HEK293 (cell line): ENCODE data around the gene ITGA2.

ENCODE experiments used
- CTCF ChIP-seq: fragments of 450-650 bp; formaldehyde crosslinking; IDR thresholded peaks from 2 replicates; pipeline ENCODE4 v1.5.1; 2016; ENCODE audit warnings: missing biosample characterization, missing genetic modification characterization
- HIC1 ChIP-seq: fragments of 450-650 bp; formaldehyde crosslinking; IDR thresholded peaks from 2 replicates; pipeline ENCODE4 v1.5.1; 2016; ENCODE audit warnings: missing biosample characterization, missing genetic modification characterization
- HOXD13 ChIP-seq: sonication (generic); formaldehyde crosslinking; IDR thresholded peaks from 2 replicates; pipeline ENCODE4 v1.8.0; 2022; ENCODE audit warnings: missing genetic modification reagents, borderline replicate concordance
- MYNN ChIP-seq: fragments of 450-650 bp; formaldehyde crosslinking; IDR thresholded peaks from 2 replicates; pipeline ENCODE4 v1.5.1; 2016; ENCODE audit warnings: missing biosample characterization, missing genetic modification characterization, borderline replicate concordance
- PRDM1 ChIP-seq: fragments of 450-650 bp; formaldehyde crosslinking; IDR thresholded peaks from 2 replicates; pipeline ENCODE4; 2016; ENCODE audit warnings: missing biosample characterization, missing genetic modification characterization
- REST ChIP-seq: fragments of 450-650 bp; formaldehyde crosslinking; IDR thresholded peaks from 2 replicates; pipeline ENCODE4 v1.5.1; 2016; ENCODE audit warnings: missing biosample characterization, missing genetic modification characterization
- TCF7L2 ChIP-seq: IDR thresholded peaks from 2 replicates; pipeline ENCODE4 v1.6.1; 2011; ENCODE audit warnings: low read depth, mild to moderate bottlenecking, inconsistent platforms, low read length, moderate library complexity, borderline replicate concordance
- ZBTB49 ChIP-seq: fragments of 450-650 bp; formaldehyde crosslinking; IDR thresholded peaks from 2 replicates; pipeline ENCODE4 v1.5.1; 2016; ENCODE audit warnings: missing biosample characterization, missing genetic modification characterization, low read depth
- ZFP3 ChIP-seq: fragments of 450-650 bp; formaldehyde crosslinking; IDR thresholded peaks from 2 replicates; pipeline ENCODE4 v1.5.1; 2016; ENCODE audit warnings: low read depth, missing biosample characterization, missing genetic modification characterization
- ZNF157 ChIP-seq: fragments of 450-650 bp; formaldehyde crosslinking; IDR thresholded peaks from 2 replicates; pipeline ENCODE4 v1.5.1; 2016; ENCODE audit warnings: missing biosample characterization, missing genetic modification characterization
- ZNF350 ChIP-seq: fragments of 450-650 bp; formaldehyde crosslinking; IDR thresholded peaks from 2 replicates; pipeline ENCODE4 v1.5.0; 2017; ENCODE audit warnings: missing biosample characterization, mild to moderate bottlenecking, missing genetic modification characterization
- ZNF580 ChIP-seq: fragments of 450-650 bp; formaldehyde crosslinking; IDR thresholded peaks from 2 replicates; pipeline ENCODE4 v1.5.1; 2016; ENCODE audit warnings: missing biosample characterization, missing genetic modification characterization
- ZNF639 ChIP-seq: fragments of 450-650 bp; formaldehyde crosslinking; IDR thresholded peaks from 2 replicates; pipeline ENCODE4 v1.5.1; 2016; ENCODE audit warnings: missing biosample characterization, missing genetic modification characterization
- ZNF670 ChIP-seq: fragments of 450-650 bp; formaldehyde crosslinking; IDR thresholded peaks from 2 replicates; pipeline ENCODE4 v1.5.1; 2016; ENCODE audit warnings: missing biosample characterization, missing genetic modification characterization, low read depth

GRCh38 chr5:53038196-53038847 lies 49.2 kb downstream of the ITGA2 start:
- TF ChIP-seq CTCF (tag by site-specific recombination) (no peak), ZFP3 (tag by site-specific recombination) (no peak), ZNF157 (tag by site-specific recombination) (no peak), PRDM1 (tag by site-specific recombination) (no peak), TCF7L2 (no peak), ZNF639 (tag by site-specific recombination) (no peak), HIC1 (tag by site-specific recombination) (no peak), ZNF580 (tag by site-specific recombination) (no peak), ZBTB49 (tag by site-specific recombination) (no peak), MYNN (tag by site-specific recombination) (no peak), HOXD13 (CRISPR knock-in tag) (no peak), ZNF670 (tag by site-specific recombination) (no peak), REST (tag by site-specific recombination) (no peak), ZNF350 (no peak)
